Eye (tissue), 1 donor: Measurements from ENCODE around the gene ZNF292.
"Not testable (repeated sequence)": the region's sequence is repeated elsewhere in the genome, so short reads cannot be mapped to it uniquely, and the experiment has no call there.

ENCODE experiments used
- DNase-seq: peaks from one replicate; pipeline ENCODE4 v3.0.0-alpha.2; 2015

Gene ZNF292

GRCh38 chr6:87154993-87155841, at the start of gene ZNF292:
ZNF292 (plus strand) TSS chr6:87155565; CDS start chr6:87155592, 27 bp downstream.
- DNase-seq: peak; percentile 99

DNA sequence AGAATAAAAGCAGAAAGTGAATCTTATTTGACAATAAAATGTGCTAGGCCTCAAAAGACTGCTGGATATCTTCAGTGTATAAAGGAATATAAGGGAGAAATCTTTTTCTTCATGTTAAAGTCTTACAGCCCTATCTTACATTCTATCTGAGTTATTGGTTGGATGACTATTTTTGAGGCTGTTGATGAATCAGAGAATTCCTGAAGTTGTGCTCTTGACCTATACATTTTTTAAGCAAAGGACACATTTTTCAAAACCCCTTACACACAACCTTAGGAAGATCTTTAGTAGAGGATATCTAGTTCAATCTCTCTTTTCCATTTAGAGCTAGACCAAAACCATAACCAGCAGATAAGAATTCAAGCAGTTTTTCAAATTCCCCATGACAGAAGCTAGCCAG, 49.5 kb upstream of the ZNF292 start:
- DNase-seq: no peak

DNA sequence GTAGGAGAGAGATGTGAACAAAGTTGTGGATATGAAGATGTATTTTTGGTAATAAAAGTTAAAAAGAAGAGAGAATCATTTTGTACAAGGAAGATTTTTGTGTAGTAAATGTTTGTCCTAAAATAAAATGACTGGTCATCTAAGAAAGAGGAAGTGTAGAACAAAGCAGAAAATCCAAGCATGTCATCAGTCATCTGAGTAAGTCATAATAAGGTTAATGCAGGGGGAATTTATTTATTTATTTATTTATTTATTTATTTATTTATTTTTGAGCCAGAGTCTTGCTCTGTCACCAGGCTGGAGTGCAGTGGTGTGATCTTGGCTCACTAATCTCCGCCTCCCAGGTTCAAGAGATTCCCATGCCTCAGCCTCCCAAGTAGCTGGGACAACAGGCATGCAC, 44.7 kb upstream of the ZNF292 start:
- DNase-seq: no peak

DNA sequence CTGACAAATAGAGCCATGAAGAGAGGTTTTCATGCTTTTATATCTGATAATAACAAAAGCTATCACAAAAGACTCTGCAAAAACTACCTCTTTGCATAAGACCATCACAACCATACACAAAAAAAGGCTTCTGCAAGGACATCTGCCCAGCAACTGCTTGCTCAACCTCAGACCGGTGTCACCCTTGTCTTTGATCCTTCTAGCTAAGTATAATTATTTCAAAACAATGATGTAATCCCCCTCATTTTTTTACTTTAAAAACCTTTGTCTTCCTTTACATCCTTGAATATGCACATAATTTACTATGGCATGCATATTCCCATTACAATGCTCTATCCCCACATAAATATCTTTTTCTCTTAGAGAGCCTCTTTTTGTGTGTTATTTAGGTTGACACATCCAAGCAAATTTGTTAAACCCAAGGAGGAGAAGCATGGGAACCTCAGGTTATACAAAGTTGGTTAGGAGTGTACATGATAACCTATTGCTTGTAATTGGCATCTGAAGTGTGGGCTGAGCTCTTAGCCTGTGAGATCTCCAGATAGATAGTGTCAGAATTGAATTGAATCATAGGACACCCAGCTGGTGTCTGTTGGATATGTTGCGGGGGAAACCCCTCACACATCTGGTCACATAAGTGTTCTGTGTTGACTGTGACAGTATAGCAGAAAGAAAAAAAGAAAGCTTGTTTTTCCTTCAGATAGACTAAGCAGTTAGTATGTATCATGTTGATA, 39.8 kb upstream of the ZNF292 start:
- DNase-seq: no peak

GRCh38 chr6:87116922-87117321, 38.4 kb upstream of the ZNF292 start:
- DNase-seq: no peak

GRCh38 chr6:87118054-87118453, 37.3 kb upstream of the ZNF292 start:
- no peak for DNase-seq

DNA sequence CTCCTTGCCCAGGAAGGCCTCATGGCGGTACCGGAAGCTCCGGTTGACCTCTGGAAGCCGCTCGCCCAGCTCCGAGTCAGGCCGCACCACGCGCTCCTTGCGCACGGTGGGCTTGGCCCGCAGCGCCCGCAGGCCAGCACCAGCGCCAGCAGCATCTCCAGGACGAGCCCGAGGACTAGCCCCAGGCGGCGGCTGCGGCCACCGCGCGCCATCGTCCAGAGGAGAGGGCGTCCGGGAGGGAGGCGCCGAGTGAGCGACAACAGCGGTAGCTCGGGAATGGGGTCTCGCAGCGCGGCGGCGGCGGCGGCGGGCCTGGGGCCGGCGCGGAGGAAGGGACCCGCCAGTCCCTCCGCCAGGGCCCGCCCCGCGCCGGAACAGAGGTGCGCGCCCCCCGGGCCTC, 32.9 kb upstream of the ZNF292 start:
- DNase-seq: no peak

GRCh38 chr6:87124074-87124473, 31.3 kb upstream of the ZNF292 start:
- no peak for DNase-seq

- no peak for DNase-seq
Measured at GRCh38 chr6:87126501-87126900, 28.9 kb upstream of the ZNF292 start.

GRCh38 chr6:87127737-87128136, 27.6 kb upstream of the ZNF292 start:
- no peak for DNase-seq

GRCh38 chr6:87136963-87137362, 18.4 kb upstream of the ZNF292 start:
- DNase-seq: no peak

DNA sequence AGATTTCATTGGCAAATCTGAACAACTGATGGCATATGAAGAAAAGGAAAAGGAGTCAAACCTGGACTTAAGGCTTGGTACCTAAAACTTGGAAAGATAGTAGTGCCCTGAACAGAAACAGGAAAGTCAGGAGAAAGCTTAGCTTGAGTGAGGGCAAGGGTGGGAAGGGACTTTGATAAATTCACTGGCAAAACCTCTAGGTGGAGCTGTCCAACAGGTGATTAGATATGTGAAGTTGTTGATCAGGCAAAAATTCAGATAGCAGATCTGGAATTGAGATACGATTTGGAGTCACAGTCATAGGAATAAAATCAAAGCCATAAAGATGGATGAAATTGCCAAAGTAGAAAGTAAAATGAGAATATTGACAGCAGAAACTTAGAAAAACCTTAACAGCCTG, 16.1 kb upstream of the ZNF292 start:
- DNase-seq: peak; percentile 43

- DNase-seq: not testable (repeated sequence)
Measured at GRCh38 chr6:87139927-87140326, 15.4 kb upstream of the ZNF292 start.

GRCh38 chr6:87146363-87146762, 9.0 kb upstream of the ZNF292 start:
- DNase-seq: no peak

- no peak for DNase-seq
Measured at GRCh38 chr6:87150406-87150805, 5.0 kb upstream of the ZNF292 start.

DNA sequence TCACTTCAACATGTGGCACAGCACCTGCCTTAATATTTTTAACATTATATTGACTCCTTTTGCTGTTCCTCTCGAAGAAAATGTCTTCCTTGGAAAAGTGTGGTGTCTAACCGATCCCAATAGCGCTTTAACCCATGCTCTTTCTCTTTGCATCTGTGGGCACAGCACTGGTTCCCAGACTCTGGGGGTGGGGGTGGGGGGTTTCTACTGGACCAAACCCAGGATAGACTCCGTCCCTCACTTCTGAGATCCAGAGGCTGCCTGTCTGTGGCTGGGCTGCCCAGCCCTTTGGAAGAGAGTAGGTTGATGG, 3.9 kb upstream of the ZNF292 start:
- no peak for DNase-seq

GRCh38 chr6:87151781-87152525, 3.4 kb upstream of the ZNF292 start:
- peak; percentile 91 for DNase-seq

GRCh38 chr6:87152526-87152955, 2.8 kb upstream of the ZNF292 start:
- DNase-seq: peak; percentile 90

DNA sequence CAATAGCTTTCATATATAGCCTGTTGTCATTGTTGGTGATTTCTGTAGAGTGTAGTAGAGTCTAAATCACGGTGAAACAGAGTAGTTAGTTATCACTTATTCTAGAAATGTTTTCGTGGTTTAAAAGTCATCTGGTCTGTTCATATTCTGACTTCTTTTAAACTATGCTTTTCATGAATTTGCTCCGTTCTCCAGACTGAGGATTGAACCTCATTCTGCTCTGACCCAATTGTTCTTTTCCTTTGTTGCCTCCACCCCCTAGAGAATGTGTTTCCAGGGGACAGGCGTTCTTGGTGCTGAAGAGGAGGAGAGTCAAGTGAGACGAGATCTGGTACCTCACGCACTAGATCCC, 748 bp upstream of the ZNF292 start:
- DNase-seq: no peak

DNA sequence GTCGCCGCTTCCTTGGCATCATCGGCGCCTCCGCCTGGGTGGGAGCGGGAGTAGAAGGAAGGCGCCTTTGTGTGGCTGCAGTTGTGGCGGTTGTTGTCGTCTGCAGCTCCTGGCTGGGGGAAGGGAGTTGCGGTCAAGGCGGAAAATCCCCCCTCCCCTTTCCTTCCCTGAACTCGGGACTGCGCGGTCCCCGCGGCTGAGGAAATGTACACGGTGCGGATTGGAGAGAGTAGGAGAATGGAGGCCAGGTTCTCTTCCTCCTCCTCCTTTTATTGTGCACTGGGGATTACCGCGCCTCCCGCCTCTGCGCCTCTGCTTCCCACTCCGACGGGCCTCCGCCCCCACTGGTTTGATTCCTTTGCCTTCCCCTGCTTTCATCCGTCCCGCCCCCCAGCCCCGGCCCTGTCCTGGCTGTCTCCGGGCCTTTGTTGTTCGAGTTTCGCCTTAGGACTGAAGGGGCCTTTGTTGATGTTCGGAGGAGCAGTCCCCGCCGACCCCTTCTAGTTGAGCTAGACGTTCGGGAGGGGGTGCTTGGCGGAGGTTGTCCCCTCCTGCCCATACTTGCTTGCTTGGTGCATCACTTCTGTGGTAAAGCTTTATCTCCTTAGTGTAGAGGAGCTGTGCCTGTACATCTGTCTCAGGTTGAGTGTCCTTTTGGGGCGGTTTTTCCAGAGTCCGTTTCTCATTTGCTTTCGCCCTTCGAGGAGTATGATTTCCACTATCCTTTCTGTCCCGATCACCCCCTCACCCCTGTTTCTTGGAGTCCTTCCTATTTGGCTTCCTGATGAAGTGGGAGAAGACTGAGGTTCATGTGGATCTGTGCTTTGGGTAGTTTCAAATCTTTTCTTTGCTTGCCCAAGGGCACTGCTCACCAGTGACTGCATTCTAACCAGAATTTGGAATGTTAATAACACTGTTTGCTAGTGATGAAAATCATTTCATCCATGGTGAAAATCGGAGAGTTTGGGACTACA, 764 bp downstream of the ZNF292 start:
- DNase-seq: peak; percentile 89

DNA sequence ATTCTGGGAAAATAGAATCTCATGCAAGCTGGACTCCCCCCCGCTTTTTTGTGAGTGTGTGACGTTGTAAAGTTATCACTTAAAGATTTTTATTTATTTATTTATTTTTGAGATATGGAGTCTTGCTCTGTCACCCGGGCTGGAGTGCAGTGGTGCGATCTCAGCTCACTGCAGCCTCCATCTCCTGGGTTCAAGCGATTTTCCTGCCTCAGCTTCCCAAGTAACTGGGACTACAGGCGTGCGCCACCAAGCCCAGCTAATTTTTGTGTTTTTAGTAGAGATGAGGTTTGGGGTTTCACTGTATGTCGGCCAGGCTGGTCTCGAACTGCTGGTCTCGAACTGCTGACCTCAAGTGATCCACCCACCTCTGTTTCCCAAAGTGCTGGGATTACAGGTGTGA, 2.2 kb downstream of the ZNF292 start:
- not testable (repeated sequence) for DNase-seq

DNA sequence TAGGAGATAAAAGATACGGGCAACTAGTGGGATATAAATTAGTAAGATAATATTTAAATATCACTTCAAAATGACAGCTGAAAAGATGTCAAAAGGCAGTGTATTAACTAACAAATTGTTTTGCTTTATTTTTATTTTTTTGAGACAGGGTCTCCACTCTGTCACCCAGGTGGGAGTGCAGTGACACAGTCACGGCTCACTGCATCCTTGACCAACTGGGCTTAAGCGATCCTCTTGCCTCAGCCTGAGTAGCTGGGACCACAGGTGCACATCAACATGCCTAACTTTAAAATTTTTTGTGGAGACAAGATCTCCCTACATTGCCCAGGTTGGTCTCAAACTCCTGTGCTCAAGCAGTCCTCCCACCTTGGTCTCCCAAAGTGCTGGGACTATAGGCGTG, 5.9 kb downstream of the ZNF292 start:
- DNase-seq: no peak

DNA sequence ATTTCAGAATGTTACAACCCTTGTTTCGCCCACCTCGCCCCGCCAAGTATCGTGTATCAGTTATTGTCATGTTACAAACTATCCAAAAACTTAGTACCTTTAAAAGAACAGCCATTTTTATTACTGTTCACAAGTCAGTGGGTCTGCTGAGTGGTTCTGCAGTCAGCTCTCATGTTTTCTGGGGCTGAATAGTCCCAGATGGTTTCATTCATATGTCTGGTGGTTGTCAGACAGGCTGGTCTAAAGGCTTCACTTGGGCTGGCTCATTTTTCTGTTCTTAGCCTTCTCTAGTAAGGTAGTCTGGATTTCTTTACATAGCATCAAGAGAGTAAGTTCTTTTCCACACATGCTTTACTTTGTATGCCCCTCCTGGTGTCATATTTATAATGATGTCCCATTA, 8.6 kb downstream of the ZNF292 start:
- DNase-seq: no peak
